Lower leg skin (tissue), 4 donors: ENCODE data around the gene COL4A2. TPM values are rescaled to one million over a fixed set of nuclear protein-coding genes. Genes with fewer than 3 reads are reported as not detected.
"Not testable (repeated sequence)": the region's sequence is repeated elsewhere in the genome, so short reads cannot be mapped to it uniquely, and the experiment has no call there.

ENCODE experiments used
- DNase-seq, 2 donors: peaks; one replicate each; pipeline ENCODE4 v3.0.0-alpha.2; 2019; ENCODE audit warnings: low spot score in 2 of 2
- H3K4me3 ChIP-seq: fragments of 200-600 bp; sonication (generic); 2 replicates; pipeline ENCODE4 v1.5.1; 2017; ENCODE audit warnings: mild to moderate bottlenecking, low read depth; ENCODE audit not compliant: poor library complexity, severe bottlenecking
- POLR2A ChIP-seq, 2 donors: fragments of 450-650 bp; IDR thresholded peaks; one replicate each; pipeline ENCODE4 v1.6.1; 2016 to 2017; ENCODE audit warnings: antibody characterized with exemption in 2 of 2, mild to moderate bottlenecking in 1 of 2, moderate library complexity in 1 of 2
- WGBS, 2 donors: methylation state at CpG; one replicate each; pipeline ENCODE4 v1.1.5; 2018; 5-methylcytosine and 5-hydroxymethylcytosine counted together
- intact Hi-C: fragments of 100-400 bp; cut with DNase I; formaldehyde crosslinking; loops from one replicate; pipeline ENCODE4 v1.15.0; 2023; ENCODE audit warnings: low total_unique reads
- total RNA-seq, 4 donors: library from RNA; depleted of rRNA; stranded (reverse); fragments of >200 nt; gene quantifications; one replicate each; pipeline ENCODE4 v1.1.0, GENCODE V29; 2016
- TF ChIP-seq, protein P1 (sequence below), 3 donors: fragments of 450-650 bp; IDR thresholded peaks; one replicate each; pipeline ENCODE4 v1.5.1; 2016; ENCODE audit warnings: antibody characterized with exemption in 3 of 3, mild to moderate bottlenecking in 3 of 3, moderate library complexity in 2 of 3

Gene COL4A2
- total RNA-seq, 4 donors from 2014 or later, result 40.8 to 119 (median 58.9) TPM

DNA sequence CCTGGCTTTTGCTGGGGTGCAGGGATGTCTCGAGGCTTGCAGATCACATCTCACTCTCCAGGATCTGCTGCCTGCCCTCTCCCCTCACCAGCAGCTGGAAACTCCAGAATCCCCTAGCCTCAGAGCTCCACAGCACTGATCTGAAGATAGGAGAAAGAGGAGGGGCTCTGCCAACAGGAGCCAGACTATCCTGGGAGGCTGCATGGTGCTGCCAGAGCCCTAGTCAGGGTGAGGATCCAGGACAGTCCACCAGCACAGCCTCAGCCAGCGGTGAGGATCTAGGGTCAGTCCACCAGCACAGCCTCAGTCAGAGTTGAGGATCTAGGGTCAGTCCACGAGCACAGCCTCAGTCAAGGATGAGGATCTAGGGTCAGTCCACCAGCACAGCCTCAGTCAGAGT lies 189.2 kb downstream of the COL4A2 start:
- intact Hi-C loops, result no loop called here
- no peak for TF ChIP-seq POLR2A (IDR thresholded peaks at IDR 0.05)
- TF ChIP-seq, protein P1, sequence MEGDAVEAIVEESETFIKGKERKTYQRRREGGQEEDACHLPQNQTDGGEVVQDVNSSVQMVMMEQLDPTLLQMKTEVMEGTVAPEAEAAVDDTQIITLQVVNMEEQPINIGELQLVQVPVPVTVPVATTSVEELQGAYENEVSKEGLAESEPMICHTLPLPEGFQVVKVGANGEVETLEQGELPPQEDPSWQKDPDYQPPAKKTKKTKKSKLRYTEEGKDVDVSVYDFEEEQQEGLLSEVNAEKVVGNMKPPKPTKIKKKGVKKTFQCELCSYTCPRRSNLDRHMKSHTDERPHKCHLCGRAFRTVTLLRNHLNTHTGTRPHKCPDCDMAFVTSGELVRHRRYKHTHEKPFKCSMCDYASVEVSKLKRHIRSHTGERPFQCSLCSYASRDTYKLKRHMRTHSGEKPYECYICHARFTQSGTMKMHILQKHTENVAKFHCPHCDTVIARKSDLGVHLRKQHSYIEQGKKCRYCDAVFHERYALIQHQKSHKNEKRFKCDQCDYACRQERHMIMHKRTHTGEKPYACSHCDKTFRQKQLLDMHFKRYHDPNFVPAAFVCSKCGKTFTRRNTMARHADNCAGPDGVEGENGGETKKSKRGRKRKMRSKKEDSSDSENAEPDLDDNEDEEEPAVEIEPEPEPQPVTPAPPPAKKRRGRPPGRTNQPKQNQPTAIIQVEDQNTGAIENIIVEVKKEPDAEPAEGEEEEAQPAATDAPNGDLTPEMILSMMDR (IDR thresholded peaks at IDR 0.05), result no peak
- 76 to 95% methylated on average over 2 to 3 of the region's 3 CpGs for WGBS, 2 donors

DNA sequence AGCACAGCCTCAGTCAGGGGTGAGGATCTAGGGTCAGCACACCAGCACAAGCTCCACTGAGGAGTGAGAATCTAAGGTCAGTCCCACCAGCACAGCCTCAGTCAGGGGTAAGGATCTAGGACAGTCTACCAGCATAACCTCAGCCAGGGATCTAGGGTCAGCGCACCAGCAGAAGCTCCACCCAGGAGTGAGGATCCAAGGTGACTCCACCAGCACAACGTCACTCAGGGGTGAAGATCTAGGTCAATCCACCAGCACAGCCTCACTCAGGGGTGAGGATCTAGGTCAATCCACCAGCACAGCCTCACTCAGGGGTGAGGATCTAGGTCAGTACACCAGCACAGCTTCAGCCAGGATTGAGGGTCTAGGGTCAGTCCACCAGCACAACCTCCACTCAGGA lies 189.9 kb downstream of the COL4A2 start:
- no peak for DNase-seq
- no peak overlapping the region for H3K4me3 ChIP-seq
- TF ChIP-seq POLR2A (IDR thresholded peaks at IDR 0.05), result no peak
- TF ChIP-seq, protein P1 (IDR thresholded peaks at IDR 0.05), result no peak
- WGBS, 2 donors, result 100% methylated on average over 2 of the region's 2 CpGs; no CpG with 5 or more reads in 1 of the 2 donors
- intact Hi-C loops, result no loop called here

More for the DNA sequence above, 189.2 kb downstream of the COL4A2 start:
- no peak for DNase-seq
- no peak overlapping the region for H3K4me3 ChIP-seq

DNA sequence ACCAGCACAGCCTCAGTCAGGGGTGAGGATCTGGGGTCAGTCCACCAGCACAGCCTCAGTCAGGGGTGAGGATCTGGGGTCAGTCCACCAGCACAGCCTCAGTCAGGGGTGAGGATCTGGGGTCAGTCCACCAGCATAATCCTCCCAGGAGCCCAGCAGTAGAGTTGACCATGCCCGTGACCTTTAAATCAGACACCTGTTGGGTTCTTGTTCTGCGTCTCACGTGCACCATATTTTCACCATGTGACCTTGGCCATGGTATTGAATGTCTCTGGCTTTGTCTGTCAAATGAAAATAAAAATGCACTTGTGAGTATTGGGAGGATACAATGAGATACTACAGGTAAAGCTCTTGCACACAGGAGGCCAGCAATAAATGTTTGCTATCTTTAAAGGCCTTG lies 190.8 kb downstream of the COL4A2 start:
- intact Hi-C loops, DNase-seq: not testable (repeated sequence)
- 96 to 97% methylated on average over 3 of the region's 3 CpGs for WGBS, 2 donors

DNA sequence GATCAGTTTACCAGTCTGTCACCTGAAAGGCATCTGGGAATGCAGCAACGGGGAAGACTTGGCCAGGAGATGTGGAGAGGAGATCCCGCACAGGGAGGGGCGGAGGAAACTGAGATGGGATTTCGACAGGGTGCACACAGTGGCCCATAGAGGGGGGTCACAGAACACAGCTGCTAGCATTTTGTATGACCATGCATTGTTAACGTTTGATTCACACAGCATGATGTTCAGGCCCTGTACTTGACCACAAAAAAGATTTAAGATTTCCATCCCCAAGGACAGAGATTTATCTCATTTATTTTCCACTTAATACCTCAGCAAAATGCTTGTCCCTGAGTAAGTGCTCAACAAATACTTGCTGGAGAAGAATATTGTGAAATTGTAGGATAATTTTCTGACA lies 191.2 kb downstream of the COL4A2 start:
- no peak for DNase-seq
- 84 to 90% methylated on average over 5 of the region's 5 CpGs for WGBS, 2 donors
- TF ChIP-seq, protein P1 (IDR thresholded peaks at IDR 0.05), result no peak
- no peak for TF ChIP-seq POLR2A (IDR thresholded peaks at IDR 0.05)
- no peak overlapping the region for H3K4me3 ChIP-seq
- intact Hi-C loops, result no loop called here

More for the DNA sequence above, 190.8 kb downstream of the COL4A2 start:
- H3K4me3 ChIP-seq, result not testable (repeated sequence)

DNA sequence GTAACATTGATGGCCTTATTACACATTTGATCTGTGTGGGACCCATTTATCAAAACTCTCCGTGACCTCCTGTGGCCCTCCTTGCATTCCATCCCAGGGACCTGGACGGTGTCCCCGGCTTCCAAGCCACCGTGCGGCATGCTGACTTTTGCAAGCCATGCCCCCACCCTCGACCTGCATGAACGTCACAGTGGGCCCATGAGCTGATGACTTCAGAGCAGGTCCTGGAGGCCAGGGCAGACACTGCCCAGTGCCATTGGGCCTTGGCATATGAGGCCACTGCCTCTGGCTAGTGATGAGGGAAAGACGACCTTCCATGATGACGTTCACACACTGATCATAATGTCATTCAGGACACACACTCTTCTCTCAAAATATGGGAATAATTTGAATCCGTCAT lies 191.7 kb downstream of the COL4A2 start:
- no peak for DNase-seq
- 91 to 94% methylated on average over 10 of the region's 10 CpGs for WGBS, 2 donors
- H3K4me3 ChIP-seq, result no peak overlapping the region
- no peak for TF ChIP-seq POLR2A (IDR thresholded peaks at IDR 0.05)
- TF ChIP-seq, protein P1 (IDR thresholded peaks at IDR 0.05), result no peak
- intact Hi-C loops, result no loop called here

DNA sequence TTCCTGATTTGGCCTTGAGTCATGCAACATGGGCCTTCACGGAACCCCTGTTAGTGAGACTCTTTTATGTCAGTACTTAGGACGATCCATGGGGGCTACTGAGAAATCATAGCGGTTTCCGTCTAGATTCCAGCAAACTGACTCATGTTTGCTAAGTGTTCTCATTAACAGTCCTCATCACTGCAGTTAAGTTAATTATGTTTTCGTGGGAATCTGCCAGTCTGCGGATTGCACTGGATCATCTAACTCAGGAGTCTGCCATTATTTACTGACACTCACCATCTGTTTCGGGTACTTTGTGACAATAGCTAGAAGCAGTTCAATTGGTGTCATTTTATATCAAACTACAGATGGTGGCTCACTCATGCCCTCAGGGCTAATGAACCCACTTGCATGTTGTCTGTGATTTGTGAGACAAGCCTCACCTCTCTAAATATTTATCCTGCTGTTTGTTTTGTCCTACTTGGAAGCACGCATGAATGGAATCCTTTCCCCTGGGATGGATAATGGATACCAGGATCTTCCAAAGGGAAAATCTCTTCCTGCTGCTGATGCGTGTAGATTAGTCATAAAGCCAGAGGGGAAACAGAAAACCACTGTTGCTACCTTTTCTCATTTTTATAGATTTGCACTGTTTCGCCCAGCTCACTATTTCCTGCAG lies 192.7 kb downstream of the COL4A2 start:
- DNase-seq, result no peak
- 80 to 85% methylated on average over 10 of the region's 10 CpGs for WGBS, 2 donors
- no peak for TF ChIP-seq POLR2A (IDR thresholded peaks at IDR 0.05)
- H3K4me3 ChIP-seq, result no peak overlapping the region
- intact Hi-C loops, result no loop called here

DNA sequence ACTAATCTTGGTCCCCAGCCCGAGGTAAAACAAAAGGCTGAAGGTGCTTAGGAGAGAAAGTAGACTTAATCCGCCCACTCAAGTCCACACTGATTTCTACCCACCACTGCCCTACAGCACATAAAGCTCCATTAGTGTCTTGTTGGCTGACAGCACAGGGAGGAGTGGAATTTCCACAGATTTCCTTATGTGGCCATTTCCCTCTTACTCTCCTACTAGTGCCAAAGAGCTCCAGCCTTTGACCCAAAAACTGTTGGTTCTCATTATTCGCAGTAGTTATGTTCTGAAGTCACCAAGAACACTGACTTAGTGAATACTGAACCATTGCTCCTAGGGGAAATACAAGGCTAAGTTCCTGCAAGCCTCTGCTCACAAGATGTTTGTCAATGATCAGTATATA lies 193.3 kb downstream of the COL4A2 start:
- no peak overlapping the region for H3K4me3 ChIP-seq
- TF ChIP-seq POLR2A (IDR thresholded peaks at IDR 0.05), result no peak
- TF ChIP-seq, protein P1 (IDR thresholded peaks at IDR 0.05), result no peak
- 87 to 88% methylated on average over 3 of the region's 3 CpGs for WGBS, 2 donors
- no peak for DNase-seq
- intact Hi-C loops, result no loop called here
